Fibroblast of villous mesenchyme (primary cell): ENCODE data around the gene MPO. TPM values are rescaled to one million over a fixed set of nuclear protein-coding genes. Genes with fewer than 3 reads are reported as not detected.

Experiments
- DNase-seq: peaks from one replicate; pipeline ENCODE4 v3.0.0-alpha.2; 2010; ENCODE audit warnings: low read depth
- H3K4me3 ChIP-seq: 2 replicates; pipeline ENCODE4 v1.5.1; 2011; ENCODE audit warnings: low read depth, mild to moderate bottlenecking, low read length
- CTCF ChIP-seq: IDR thresholded peaks from 2 replicates; pipeline ENCODE4 v1.5.1; 2012; ENCODE audit warnings: low read depth, mild to moderate bottlenecking, low read length; ENCODE audit not compliant: insufficient read depth
- total RNA-seq: library from RNA; depleted of rRNA; stranded (reverse); fragments of >200 nt; gene quantifications from 2 replicates; pipeline ENCODE4 v1.2.3, GENCODE V29; 2012

Gene MPO
- total RNA-seq, 1 donor = not detected

- no peak for TF ChIP-seq CTCF
- no peak overlapping the region for H3K4me3 ChIP-seq
- DNase-seq = no peak
Measured at GRCh38 chr17:58304750-58305486, 24.2 kb upstream of the MPO start.

GRCh38 chr17:58303971-58304749 is 23.4 kb upstream of the MPO start:
- peak; percentile 77 for TF ChIP-seq CTCF
- no peak overlapping the region for H3K4me3 ChIP-seq
- peak; percentile 23 for DNase-seq

- TF ChIP-seq CTCF = no peak
- no peak overlapping the region for H3K4me3 ChIP-seq
Measured at GRCh38 chr17:58302919-58303585, 22.3 kb upstream of the MPO start.

GRCh38 chr17:58302171-58302918 is 21.6 kb upstream of the MPO start:
- no peak for DNase-seq

More at GRCh38 chr17:58302919-58303585, 22.3 kb upstream of the MPO start:
- DNase-seq = no peak

GRCh38 chr17:58301504-58302150 is 20.9 kb upstream of the MPO start:
- TF ChIP-seq CTCF = no peak
- H3K4me3 ChIP-seq = no peak overlapping the region
- no peak for DNase-seq

More at GRCh38 chr17:58302171-58302918, 21.6 kb upstream of the MPO start:
- no peak overlapping the region for H3K4me3 ChIP-seq
- no peak for TF ChIP-seq CTCF

GRCh38 chr17:58300336-58300735 is 19.6 kb upstream of the MPO start:
- TF ChIP-seq CTCF = no peak
- no peak for DNase-seq
- H3K4me3 ChIP-seq = no peak overlapping the region
